Ovary (tissue), 3 donors: ENCODE data around the gene IRX4.

ENCODE experiments used
- POLR2A ChIP-seq: fragments of 450-650 bp; IDR thresholded peaks from one replicate; pipeline ENCODE4 v1.6.1; 2017; ENCODE audit warnings: antibody characterized with exemption, mild to moderate bottlenecking, moderate library complexity
- TF ChIP-seq, protein P1 (sequence below), 3 donors: fragments of 450-650 bp in 2 of 3; fragments of 200-600 bp in 1 of 3; IDR thresholded peaks; one replicate each; pipeline versions ENCODE4 v1.5.1 to v1.8.0; 2016 to 2022; ENCODE audit warnings: antibody characterized with exemption in 3 of 3, mild to moderate bottlenecking in 1 of 3
- donor health status: DM: no; HTN: no; CAD: no.

DNA sequence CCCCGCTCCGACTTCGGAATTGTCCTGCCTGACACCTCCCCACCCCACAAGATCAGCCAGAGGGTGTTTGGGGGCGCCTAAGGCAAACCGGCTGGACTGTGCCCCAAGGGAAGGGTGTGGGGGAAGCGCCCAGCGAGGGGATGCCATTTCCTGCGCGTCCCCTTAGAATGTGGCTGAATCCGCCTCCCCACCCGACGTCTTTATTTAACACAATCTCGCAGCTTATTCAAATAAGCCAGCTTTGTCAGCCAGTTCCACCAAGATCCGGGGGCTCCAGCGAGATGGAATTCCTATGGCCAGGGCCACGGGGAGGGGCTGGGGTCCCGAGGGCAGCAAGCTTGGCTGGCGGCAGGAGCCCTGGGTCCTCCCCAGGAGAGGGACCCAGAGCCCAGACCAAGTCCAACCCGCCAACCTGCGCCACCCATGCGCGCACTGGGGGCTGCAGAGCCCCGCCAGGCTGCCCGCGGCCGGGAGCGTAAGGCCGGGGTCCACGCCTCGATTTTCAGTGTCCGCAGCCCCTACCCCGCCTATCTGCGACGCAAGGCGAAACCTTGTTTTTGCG lies 7.4 kb downstream of the IRX4 start:
- TF ChIP-seq, protein P1, sequence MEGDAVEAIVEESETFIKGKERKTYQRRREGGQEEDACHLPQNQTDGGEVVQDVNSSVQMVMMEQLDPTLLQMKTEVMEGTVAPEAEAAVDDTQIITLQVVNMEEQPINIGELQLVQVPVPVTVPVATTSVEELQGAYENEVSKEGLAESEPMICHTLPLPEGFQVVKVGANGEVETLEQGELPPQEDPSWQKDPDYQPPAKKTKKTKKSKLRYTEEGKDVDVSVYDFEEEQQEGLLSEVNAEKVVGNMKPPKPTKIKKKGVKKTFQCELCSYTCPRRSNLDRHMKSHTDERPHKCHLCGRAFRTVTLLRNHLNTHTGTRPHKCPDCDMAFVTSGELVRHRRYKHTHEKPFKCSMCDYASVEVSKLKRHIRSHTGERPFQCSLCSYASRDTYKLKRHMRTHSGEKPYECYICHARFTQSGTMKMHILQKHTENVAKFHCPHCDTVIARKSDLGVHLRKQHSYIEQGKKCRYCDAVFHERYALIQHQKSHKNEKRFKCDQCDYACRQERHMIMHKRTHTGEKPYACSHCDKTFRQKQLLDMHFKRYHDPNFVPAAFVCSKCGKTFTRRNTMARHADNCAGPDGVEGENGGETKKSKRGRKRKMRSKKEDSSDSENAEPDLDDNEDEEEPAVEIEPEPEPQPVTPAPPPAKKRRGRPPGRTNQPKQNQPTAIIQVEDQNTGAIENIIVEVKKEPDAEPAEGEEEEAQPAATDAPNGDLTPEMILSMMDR (IDR thresholded peaks at IDR 0.05) = no peak
- no peak for TF ChIP-seq POLR2A
